ENCODE data around the gene FCHSD2. TPM values are rescaled to one million over a fixed set of nuclear protein-coding genes. Genes with fewer than 3 reads are reported as not detected.

The FCHSD2 gene
- polyA plus RNA-seq, 2 of the 4 experiments (the other 2 are of a cell fraction) = 10.5 to 19.0 TPM

- Histone ChIP-seq H3K4me3 (no peak overlapping the region), H3K27ac (peak overlapping the region in 1 of 2 experiments; percentile 75; a peak in 3 of 6 replicates), H3K9me3 (no peaks in the 10 kb centered on the region), H3K4me2 (no peak overlapping the region), H3K4me1 (peaks cover 4% of the 10 kb centered on the region; the same call in 2 of the 3 replicates)
- ATAC-seq = no peak
- FAIRE-seq = no peak
- POLR2A ChIA-PET = interaction anchor here (1.2 to 1.4 kb wide), 2 partner anchors 8 to 310 kb away, joined by 3 read pairs; partner anchors contain the start of gene FCHSD2
- CTCF ChIA-PET = interaction anchor here (0.6 to 15.7 kb wide), 46 partner anchors 8 to 1083 kb away, joined by 3 to 339 read pairs (median 6); partner anchors contain the start of genes FCHSD2 and P2RY2
- TF ChIP-seq NPAS2 (CRISPR knock-in tag; IDR thresholded peaks at IDR 0.05; ENCODE audit: borderline replicate concordance) (no peak), FOSB (CRISPR knock-in tag; IDR thresholded peaks at IDR 0.05) (no peak), RARB (CRISPR knock-in tag; IDR thresholded peaks at IDR 0.05) (no peak), HMGXB4 (CRISPR knock-in tag; IDR thresholded peaks at IDR 0.05; ENCODE audit: borderline replicate concordance) (no peak), MAX (IDR thresholded peaks at IDR 0.05) (no peak), PHF8 (IDR thresholded peaks at IDR 0.05; ENCODE audit: borderline replicate concordance, low read depth) (no peak)
- DNase-seq (ENCODE audit: low read depth in 1 of 2, low spot score in 1 of 2) = no peak
- WGBS (ENCODE audit: missing lambda C conversion rate) = 82% methylated on average over 9 of the region's 9 CpGs
These were observed 309.6 kb downstream of the FCHSD2 start for GRCh38 chr11:72832301-72833082.

- TF ChIP-seq MYC (IDR thresholded peaks at IDR 0.05; ENCODE audit: borderline replicate concordance, low read length) (peak; percentile 45; the same call in 1 of the 2 replicates), MAX (IDR thresholded peaks at IDR 0.05) (peak; percentile 70; the same call in 1 of the 2 replicates), SMC3 (IDR thresholded peaks at IDR 0.05) (peak; percentile 95), HOXB5 (CRISPR knock-in tag; IDR thresholded peaks at IDR 0.05) (no peak), RAD21 (conservative IDR thresholded peaks at IDR 0.05 in 1 of 2, IDR thresholded peaks at IDR 0.05 in 1 of 2) (peak; percentile 95 to 97), CTCF (IDR thresholded peaks at IDR 0.05) (peak; percentile 90)
- FAIRE-seq = peak; percentile 67
- peak; percentile 74 to 77 for DNase-seq (ENCODE audit: low read depth in 1 of 2, low spot score in 1 of 2)
- ChIA-PET CTCF (interaction anchor here (0.6 to 15.7 kb wide), 64 partner anchors 9 to 1084 kb away, joined by 3 to 339 read pairs (median 4); partner anchors contain the start of genes FCHSD2, P2RY2 and STARD10), POLR2A (interaction anchor here (1.2 to 1.4 kb wide), 2 partner anchors 9 to 311 kb away, joined by 3 read pairs; partner anchors contain the start of gene FCHSD2)
- Histone ChIP-seq H3K27ac (peak overlapping the region; percentile 32 to 75; a peak in 4 of 6 replicates), H3K4me2 (peak overlapping the region; percentile 20; the same call in 1 of the 3 replicates), H3K9me3 (no peaks in the 10 kb centered on the region), H3K4me3 (no peak overlapping the region), H3K4me1 (peaks cover 4% of the 10 kb centered on the region; the same call in 2 of the 3 replicates)
- ATAC-seq = peak; percentile 93 to 96
- WGBS (ENCODE audit: missing lambda C conversion rate) = 52% methylated on average over 13 of the region's 13 CpGs
These were observed 310.4 kb downstream of the FCHSD2 start for GRCh38 chr11:72831521-72832300.

GRCh38 chr11:72829884-72830533, 312.1 kb downstream of the FCHSD2 start:
- no peak overlapping the region for H3K4me2 ChIP-seq
- no peak for ATAC-seq
- H3K4me1 ChIP-seq = peaks cover 4% of the 10 kb centered on the region; the same call in 2 of the 3 replicates
- H3K27ac ChIP-seq = no peak overlapping the region
- no peak for DNase-seq (ENCODE audit: low read depth in 1 of 2, low spot score in 1 of 2)
- CTCF ChIA-PET = interaction anchor here (0.7 to 15.7 kb wide), 17 partner anchors 7 to 477 kb away, joined by 3 to 339 read pairs (median 23); partner anchors contain the start of genes ATG16L2 and FCHSD2
- FAIRE-seq = no peak
- no peaks in the 10 kb centered on the region for H3K9me3 ChIP-seq
- WGBS (ENCODE audit: missing lambda C conversion rate) = 84% methylated on average over 5 of the region's 5 CpGs
- H3K4me3 ChIP-seq = no peak overlapping the region
- POLR2A ChIA-PET = no interaction called here
- TF ChIP-seq MAX (IDR thresholded peaks at IDR 0.05) (no peak), CBX2 (IDR thresholded peaks at IDR 0.05; ENCODE audit: borderline replicate concordance, low read depth) (no peak), MAZ (IDR thresholded peaks at IDR 0.05; ENCODE audit: borderline replicate concordance, low read depth, low read length) (no peak), REST (IDR thresholded peaks at IDR 0.05) (no peak), HES2 (IDR thresholded peaks at IDR 0.05) (no peak), POLR2A (IDR thresholded peaks at IDR 0.05; ENCODE audit: low read length) (no peak), NPAS2 (CRISPR knock-in tag; IDR thresholded peaks at IDR 0.05; ENCODE audit: borderline replicate concordance) (no peak), RNF2 (IDR thresholded peaks at IDR 0.05; ENCODE audit: borderline replicate concordance, low read depth) (no peak), HOXB5 (CRISPR knock-in tag; IDR thresholded peaks at IDR 0.05) (no peak)
